MM.1S (cell line): ENCODE results near the gene INTS7.

Experiments
- DNase-seq: peaks from one replicate; pipeline ENCODE4 v3.0.0-alpha.2; 2015
- H2AFZ ChIP-seq: fragments of 300-600 bp; sonication (generic); 2 replicates; pipeline ENCODE4 v1.6.0; 2016; ENCODE audit warnings: antibody characterized with exemption, low read length
- H3F3A ChIP-seq: fragments of 300-600 bp; sonication (generic); 2 replicates; pipeline ENCODE4 v1.6.1; 2016; ENCODE audit warnings: mild to moderate bottlenecking, antibody characterized with exemption, low read length, moderate library complexity, mixed read lengths; ENCODE audit not compliant: insufficient read depth
- H3K27ac ChIP-seq: fragments of 300-600 bp; sonication (generic); 2 replicates; pipeline ENCODE4 v1.5.1; 2016; ENCODE audit warnings: mild to moderate bottlenecking, low read length
- H3K27me3 ChIP-seq: fragments of 300-600 bp; sonication (generic); replicated peaks from 2 replicates; pipeline ENCODE4 v1.6.0; 2016; ENCODE audit warnings: low read length; ENCODE audit not compliant: insufficient read depth
- H3K36me3 ChIP-seq: fragments of 300-600 bp; sonication (generic); replicated peaks from 2 replicates; pipeline ENCODE4 v1.6.1; 2016; ENCODE audit warnings: mild to moderate bottlenecking, low read length, mixed read lengths; ENCODE audit not compliant: insufficient read depth
- H3K4me1 ChIP-seq: fragments of 300-600 bp; sonication (generic); 2 replicates; pipeline ENCODE4 v1.6.1; 2016; ENCODE audit warnings: low read length, mixed read lengths
- H3K4me2 ChIP-seq: fragments of 300-600 bp; sonication (generic); 2 replicates; pipeline ENCODE4 v1.6.0; 2016; ENCODE audit warnings: low read depth, low read length
- H3K4me3 ChIP-seq: fragments of 300-600 bp; sonication (generic); 2 replicates; pipeline ENCODE4 v1.5.1; 2016; ENCODE audit warnings: low read length, mixed read lengths
- H3K79me2 ChIP-seq: fragments of 300-600 bp; sonication (generic); 2 replicates; pipeline ENCODE4 v1.6.1; 2016; ENCODE audit warnings: mixed run types, low read length, mixed read lengths
- H3K9ac ChIP-seq: fragments of 300-600 bp; sonication (generic); 2 replicates; pipeline ENCODE4 v1.6.1; 2016; ENCODE audit warnings: low read length, mixed read lengths
- H3K9me2 ChIP-seq: fragments of 300-600 bp; sonication (generic); replicated peaks from 2 replicates; pipeline ENCODE4 v1.6.1; 2016; ENCODE audit warnings: mild to moderate bottlenecking, low read length, mixed read lengths; ENCODE audit not compliant: insufficient read depth
- H3K9me3 ChIP-seq: fragments of 300-600 bp; sonication (generic); replicated peaks from 2 replicates; pipeline ENCODE4 v1.6.1; 2016; ENCODE audit warnings: mild to moderate bottlenecking, low read length, mixed read lengths; ENCODE audit not compliant: insufficient read depth
- H4K20me1 ChIP-seq: fragments of 300-600 bp; sonication (generic); 2 replicates; pipeline ENCODE4 v1.6.1; 2016; ENCODE audit warnings: mild to moderate bottlenecking, low read length, moderate library complexity, mixed read lengths; ENCODE audit not compliant: insufficient read depth
- CTCF ChIP-seq: fragments of 300-600 bp; sonication (generic); IDR thresholded peaks from 2 replicates; pipeline ENCODE4 v1.5.1; 2016; ENCODE audit warnings: antibody characterized with exemption, low read length, mixed read lengths
- EZH2 ChIP-seq: fragments of 300-600 bp; sonication (generic); optimal IDR thresholded peaks from 2 replicates; pipeline ENCODE3; 2017; ENCODE audit warnings: low read depth, mild to moderate bottlenecking, antibody characterized with exemption, low read length, mixed read lengths
- EZH2phosphoT487 ChIP-seq: fragments of 300-600 bp; sonication (generic); IDR thresholded peaks from 2 replicates; pipeline ENCODE4 v1.6.1; 2018; ENCODE audit warnings: antibody characterized with exemption, low read length

INTS7 gene

GRCh38 chr1:212039622-212040021, 4.3 kb upstream of the INTS7 start:
- peaks cover 31% of the 10 kb centered on the region; the same call in 1 of the 2 replicates for H4K20me1 ChIP-seq
- peaks cover 12% of the 10 kb centered on the region; the same call in 1 of the 2 replicates for H3K36me3 ChIP-seq
- no peak for TF ChIP-seq CTCF
- no peak for TF ChIP-seq EZH2phosphoT487
- no peak for TF ChIP-seq EZH2
- H3K4me3 ChIP-seq: peak overlapping the region; percentile 24
- DNase-seq: no peak
- no peaks in the 10 kb centered on the region for H3K9me2 ChIP-seq
- no peaks in the 10 kb centered on the region for H3K9me3 ChIP-seq
- H3K4me2 ChIP-seq: peak overlapping the region; percentile 74
- H3K9ac ChIP-seq: no peak overlapping the region
- peaks cover 90% of the 10 kb centered on the region for H3K79me2 ChIP-seq
- H2AFZ ChIP-seq: no peak overlapping the region
- peaks cover 42% of the 10 kb centered on the region for H3F3A ChIP-seq
- no peaks in the 10 kb centered on the region for H3K27me3 ChIP-seq
- no peak overlapping the region for H3K27ac ChIP-seq
- H3K4me1 ChIP-seq: peaks cover 30% of the 10 kb centered on the region

- H3K4me3 ChIP-seq: peak overlapping the region; percentile 89
Measured at GRCh38 chr1:212037900-212038299, 2.5 kb upstream of the INTS7 start.

GRCh38 chr1:212035835-212036605, 663 bp upstream of the INTS7 start:
- H3K27me3 ChIP-seq: no peaks in the 10 kb centered on the region
- H3K4me2 ChIP-seq: peak overlapping the region; percentile 74
- peaks cover 49% of the 10 kb centered on the region for H3K4me1 ChIP-seq
- H3F3A ChIP-seq: peaks cover 54% of the 10 kb centered on the region
- H4K20me1 ChIP-seq: peaks cover 32% of the 10 kb centered on the region
- peak overlapping the region; percentile 82 for H3K27ac ChIP-seq
- H3K9me2 ChIP-seq: no peaks in the 10 kb centered on the region
- no peak for TF ChIP-seq EZH2phosphoT487
- TF ChIP-seq CTCF: no peak
- no peak for TF ChIP-seq EZH2
- peak overlapping the region; percentile 82 for H2AFZ ChIP-seq
- no peak for DNase-seq
- no peaks in the 10 kb centered on the region for H3K9me3 ChIP-seq
- peaks cover 3% of the 10 kb centered on the region; the same call in 1 of the 2 replicates for H3K36me3 ChIP-seq
- peak overlapping the region; percentile 89 for H3K4me3 ChIP-seq
- H3K79me2 ChIP-seq: peaks cover 91% of the 10 kb centered on the region
- peak overlapping the region; percentile 83 for H3K9ac ChIP-seq

More at GRCh38 chr1:212037900-212038299, 2.5 kb upstream of the INTS7 start:
- peaks cover 37% of the 10 kb centered on the region for H3K4me1 ChIP-seq
- peaks cover 53% of the 10 kb centered on the region for H3F3A ChIP-seq
- TF ChIP-seq CTCF: no peak
- TF ChIP-seq EZH2: no peak
- TF ChIP-seq EZH2phosphoT487: no peak
- DNase-seq: no peak
- H3K79me2 ChIP-seq: peaks cover 91% of the 10 kb centered on the region
- H4K20me1 ChIP-seq: peaks cover 33% of the 10 kb centered on the region; the same call in 1 of the 2 replicates
- no peaks in the 10 kb centered on the region for H3K27me3 ChIP-seq
- peaks cover 10% of the 10 kb centered on the region; the same call in 1 of the 2 replicates for H3K36me3 ChIP-seq
- peak overlapping the region; percentile 74 for H3K4me2 ChIP-seq
- H3K9me3 ChIP-seq: no peaks in the 10 kb centered on the region
- no peaks in the 10 kb centered on the region for H3K9me2 ChIP-seq
- no peak overlapping the region for H2AFZ ChIP-seq
- H3K9ac ChIP-seq: no peak overlapping the region; the same call in 1 of the 2 replicates
- no peak overlapping the region for H3K27ac ChIP-seq
